ENCODE results near the gene LZTR1. TPM values are rescaled to one million over a fixed set of nuclear protein-coding genes. Genes with fewer than 3 reads are reported as not detected.
A peak's percentile ranks its signal among the peaks of the same experiment; 100 is the strongest.

The LZTR1 gene
- total and polyA plus RNA-seq, 2 donors (not counting 3 experiments of a cell fraction or from before 2014, with no cell fraction given), result 56.6 to 86.8 TPM

DNA sequence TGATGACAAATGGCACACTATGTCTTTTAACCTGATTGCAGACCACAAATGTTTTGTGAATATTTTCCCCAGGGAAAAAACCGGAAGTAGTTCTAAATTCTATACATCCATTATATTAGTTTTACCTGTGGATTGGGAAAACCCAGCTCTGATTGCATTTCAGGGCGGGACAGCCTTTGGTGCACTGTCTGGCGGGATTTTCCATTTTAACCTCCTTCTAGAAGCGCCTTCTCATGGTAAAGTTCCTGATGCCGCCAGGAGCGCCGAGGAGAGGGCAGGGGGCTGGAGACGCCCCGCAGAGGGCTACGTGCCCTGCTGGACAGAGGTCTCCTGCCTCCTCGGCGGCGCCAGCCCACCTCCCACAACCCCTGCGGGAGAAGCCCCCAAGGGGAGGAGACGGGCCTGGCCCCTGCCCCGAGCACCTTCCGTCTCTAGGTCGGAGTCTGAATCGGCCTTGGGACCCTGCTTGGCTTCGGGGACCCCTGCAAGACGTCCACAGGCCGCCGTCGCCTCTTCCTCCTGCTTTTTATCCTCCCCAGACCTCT is 31.6 kb downstream of the LZTR1 start:
- Histone ChIP-seq H3K27me3 (ENCODE audit: control insufficient read depth in 2 of 2, insufficient read depth in 2 of 2, low read length in 2 of 2) (no peaks in the 10 kb centered on the region), H3K4me3 (replicated peaks in 1 of 3; ENCODE audit: insufficient read depth in 1 of 3, low read depth in 1 of 3, low read length in 3 of 3) (peak overlapping the region; percentile 12 to 47 (median 43)), H3K9me3 (replicated peaks; ENCODE audit: control insufficient read depth, insufficient read depth, low read length) (no peaks in the 10 kb centered on the region), H3K4me2 (ENCODE audit: insufficient read depth, low read length) (peak overlapping the region; percentile 73), H3K9me1 (replicated peaks; ENCODE audit: control insufficient read depth, extremely low read depth, insufficient read depth, low read length) (no peaks in the 10 kb centered on the region), H3K27ac (ENCODE audit: insufficient read depth, low read depth, low read length) (peak overlapping the region; percentile 66), H3K36me3 (ENCODE audit: control insufficient read depth in 2 of 2, extremely low read depth in 1 of 2, insufficient read depth in 2 of 2, low read length in 2 of 2) (no peaks in the 10 kb centered on the region), H2AFZ (ENCODE audit: low read depth, low read length) (peak overlapping the region; percentile 85), H4K20me1 (replicated peaks; ENCODE audit: control insufficient read depth, extremely low read depth, insufficient read depth, low read length) (no peaks in the 10 kb centered on the region), H3K4me1 (ENCODE audit: control insufficient read depth, extremely low read depth, insufficient read depth, low read length) (peaks cover 13% of the 10 kb centered on the region), H3K9ac (replicated peaks; ENCODE audit: extremely low read depth, insufficient read depth, low read length) (peak overlapping the region; percentile 69), H3K79me2 (ENCODE audit: control insufficient read depth, insufficient read depth, low read length) (no peaks in the 10 kb centered on the region)
- ChIA-PET CTCF (interaction anchor here (1.4 to 1.8 kb wide), 2 partner anchors 11 to 128 kb away, joined by 5 to 6 read pairs; partner anchors contain the start of gene THAP7), POLR2A (no interaction called here)
- intact Hi-C loops (cut with micrococcal nuclease), result loop anchor here (1.0 to 2.0 kb wide), 3 partner anchors 11 to 31 kb away; partner anchors contain the start of genes LRRC74B, LZTR1 and THAP7
- dilution Hi-C loops (cut with MboI; ENCODE audit: extremely low pct_ligation_motif_present, low sequenced_read_pairs), result no loop called here
- no peak for TF ChIP-seq MYC (IDR thresholded peaks at IDR 0.05; ENCODE audit: low read depth, low read length)
- no peak for TF ChIP-seq POLR2AphosphoS5 (IDR thresholded peaks at IDR 0.05; ENCODE audit: insufficient read depth, low read depth, low read length)
- no peak for FAIRE-seq
- DNase-seq (ENCODE audit: low read depth, low spot score), result no peak
- BruUV-seq (replicated peaks), result no TSS peak

- Histone ChIP-seq H3K9me1 (replicated peaks; ENCODE audit: control insufficient read depth, extremely low read depth, insufficient read depth, low read length) (no peaks in the 10 kb centered on the region), H3K36me3 (ENCODE audit: control insufficient read depth in 2 of 2, extremely low read depth in 1 of 2, insufficient read depth in 2 of 2, low read length in 2 of 2) (no peaks in the 10 kb centered on the region), H3K4me3 (replicated peaks in 1 of 3; ENCODE audit: insufficient read depth in 1 of 3, low read depth in 1 of 3, low read length in 3 of 3) (peak overlapping the region; percentile 12 to 47 (median 43)), H4K20me1 (replicated peaks; ENCODE audit: control insufficient read depth, extremely low read depth, insufficient read depth, low read length) (no peaks in the 10 kb centered on the region), H3K4me1 (ENCODE audit: control insufficient read depth, extremely low read depth, insufficient read depth, low read length) (peaks cover 13% of the 10 kb centered on the region), H3K9me3 (replicated peaks; ENCODE audit: control insufficient read depth, insufficient read depth, low read length) (no peaks in the 10 kb centered on the region), H3K27me3 (ENCODE audit: control insufficient read depth in 2 of 2, insufficient read depth in 2 of 2, low read length in 2 of 2) (no peaks in the 10 kb centered on the region), H3K27ac (ENCODE audit: insufficient read depth, low read depth, low read length) (peak overlapping the region; percentile 66), H3K79me2 (ENCODE audit: control insufficient read depth, insufficient read depth, low read length) (no peaks in the 10 kb centered on the region), H3K4me2 (ENCODE audit: insufficient read depth, low read length) (peak overlapping the region; percentile 73), H2AFZ (ENCODE audit: low read depth, low read length) (peak overlapping the region; percentile 85), H3K9ac (replicated peaks; ENCODE audit: extremely low read depth, insufficient read depth, low read length) (peak overlapping the region; percentile 69)
- intact Hi-C loops (cut with micrococcal nuclease) (loop anchor here (1.0 to 2.0 kb wide), 3 partner anchors 12 to 32 kb away; partner anchors contain the start of genes LRRC74B, LZTR1 and THAP7), dilution Hi-C loops (cut with MboI; ENCODE audit: extremely low pct_ligation_motif_present, low sequenced_read_pairs) (no loop called here)
- ChIA-PET CTCF (interaction anchor here (1.4 to 1.8 kb wide), 2 partner anchors 12 to 129 kb away, joined by 5 to 6 read pairs; partner anchors contain the start of gene THAP7), POLR2A (no interaction called here)
- TF ChIP-seq FOS (IDR thresholded peaks at IDR 0.05; ENCODE audit: borderline replicate concordance, insufficient read depth, low read length), result no peak
- no peak for TF ChIP-seq CTCF (IDR thresholded peaks at IDR 0.05; ENCODE audit: extremely low read depth in 1 of 2, insufficient read depth in 1 of 2, low read depth in 1 of 2, low read length in 2 of 2)
- TF ChIP-seq POLR2AphosphoS5 (IDR thresholded peaks at IDR 0.05; ENCODE audit: insufficient read depth, low read depth, low read length), result no peak
- TF ChIP-seq MYC (IDR thresholded peaks at IDR 0.05; ENCODE audit: low read depth, low read length), result no peak
- no peak for TF ChIP-seq GATA2 (IDR thresholded peaks at IDR 0.05; ENCODE audit: insufficient read depth, insufficient read length, low read depth, low read length)
- TF ChIP-seq, protein P1, sequence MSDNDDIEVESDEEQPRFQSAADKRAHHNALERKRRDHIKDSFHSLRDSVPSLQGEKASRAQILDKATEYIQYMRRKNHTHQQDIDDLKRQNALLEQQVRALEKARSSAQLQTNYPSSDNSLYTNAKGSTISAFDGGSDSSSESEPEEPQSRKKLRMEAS (IDR thresholded peaks at IDR 0.05; ENCODE audit: insufficient read depth, insufficient read length), result peak; percentile 46
- TF ChIP-seq POLR2A (IDR thresholded peaks at IDR 0.05; ENCODE audit: low read depth, low read length), result no peak
- peak; percentile 99 for FAIRE-seq
- DNase-seq (ENCODE audit: low read depth, low spot score), result peak; percentile 91
- BruUV-seq (replicated peaks), result no TSS peak
These were observed 32.2 kb downstream of the LZTR1 start for GRCh38 chr22:21014202-21014725.

Data from endothelial cell of umbilical vein (primary cell).